Activated T-cell treated with anti-CD3 and anti-CD28 coated beads for 48 hours (primary cell): Measurements from ENCODE around the gene EFNB3.

Experiments used
- DNase-seq: peaks from one replicate; pipeline ENCODE4 v3.0.0-alpha.2; 2020; ENCODE audit warnings: low read depth

The EFNB3 gene

DNA sequence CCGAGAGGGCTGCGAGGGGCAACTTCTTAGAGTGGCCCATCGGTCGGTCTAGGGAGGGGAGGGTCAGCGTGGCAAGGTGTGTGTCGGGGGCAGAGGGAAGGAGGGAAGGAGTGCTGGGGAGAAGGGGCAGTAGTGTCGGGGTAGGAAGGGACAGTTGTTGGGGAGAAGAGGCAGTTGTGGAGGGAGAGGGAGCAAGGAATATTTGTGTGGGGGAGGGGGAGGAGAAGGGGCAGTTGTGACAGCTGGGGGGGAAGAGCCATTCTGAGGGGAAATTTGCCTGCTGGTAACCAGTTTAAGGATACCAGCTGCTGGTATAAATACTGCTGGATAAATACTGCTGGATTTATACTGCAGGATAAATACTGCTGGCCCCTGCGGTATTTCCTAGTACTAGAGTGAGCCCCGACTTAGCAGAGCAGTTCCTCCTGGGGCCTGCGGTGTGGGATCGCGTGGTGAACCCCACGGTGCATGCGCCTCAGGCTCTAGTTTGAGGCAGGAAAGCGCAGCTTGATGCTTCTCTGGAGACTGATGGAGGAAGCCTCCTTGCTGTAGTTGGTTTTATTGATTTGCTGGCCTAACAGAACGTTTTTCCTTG lies 12.9 kb downstream of the EFNB3 start:
- DNase-seq: no peak

DNA sequence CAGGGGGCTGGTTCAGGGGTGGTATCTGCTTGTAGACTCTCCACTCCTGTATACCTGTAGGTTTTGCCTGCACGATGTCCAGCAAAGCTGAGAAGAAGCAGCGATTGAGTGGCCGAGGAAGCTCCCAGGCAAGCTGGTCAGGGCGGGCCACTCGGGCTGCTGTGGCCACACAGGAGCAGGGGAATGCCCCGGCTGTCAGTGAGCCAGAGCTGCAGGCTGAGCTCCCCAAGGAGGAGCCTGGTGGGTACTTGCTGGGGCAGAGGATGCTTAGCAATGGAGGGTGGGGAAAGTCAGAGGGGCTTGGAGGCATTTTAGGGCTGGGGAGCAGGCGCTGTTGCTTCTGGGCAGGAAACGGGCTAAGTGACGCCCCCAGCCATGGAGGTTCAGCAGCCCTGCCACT lies 14.7 kb downstream of the EFNB3 start:
- no peak for DNase-seq

DNA sequence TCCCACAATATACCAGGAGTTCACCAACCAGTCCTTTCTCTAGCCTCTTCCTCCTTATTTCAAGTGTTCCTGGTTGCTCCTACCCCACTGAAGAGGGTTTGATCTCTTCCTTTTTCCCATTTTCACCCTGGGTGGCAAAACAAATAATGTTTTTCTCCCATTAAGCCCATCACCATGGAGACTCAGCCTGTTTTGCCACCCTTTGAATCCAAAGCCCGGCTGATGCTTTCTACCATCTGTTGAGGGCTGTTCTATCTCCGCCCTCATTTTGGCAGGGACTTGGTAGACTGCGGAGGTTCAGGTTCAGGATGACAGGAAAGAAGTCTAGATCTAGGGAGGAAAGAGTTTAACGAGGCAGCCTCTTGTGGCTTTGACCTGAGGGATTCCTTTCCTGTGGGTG lies 15.1 kb downstream of the EFNB3 start:
- DNase-seq: no peak

DNA sequence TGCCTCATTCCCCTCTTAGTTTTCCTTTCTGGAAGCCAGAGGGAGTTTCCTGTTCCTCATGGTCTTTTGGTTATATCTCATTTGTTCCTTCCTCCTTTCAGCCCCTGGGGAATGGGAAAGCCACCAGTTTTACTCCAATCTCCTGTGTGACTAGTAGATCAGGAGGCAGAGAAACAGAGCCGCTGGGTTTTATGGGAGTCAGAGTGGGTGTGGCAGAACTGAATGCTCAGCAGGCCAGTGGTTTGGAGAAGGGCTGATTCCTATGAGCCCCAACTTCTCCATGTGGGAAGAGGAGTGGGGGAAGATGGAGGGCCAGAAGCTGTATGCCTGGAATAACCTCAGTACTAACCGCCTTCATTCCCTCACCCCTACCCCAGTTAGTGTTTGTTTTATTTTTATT lies 16.6 kb downstream of the EFNB3 start:
- no peak for DNase-seq

DNA sequence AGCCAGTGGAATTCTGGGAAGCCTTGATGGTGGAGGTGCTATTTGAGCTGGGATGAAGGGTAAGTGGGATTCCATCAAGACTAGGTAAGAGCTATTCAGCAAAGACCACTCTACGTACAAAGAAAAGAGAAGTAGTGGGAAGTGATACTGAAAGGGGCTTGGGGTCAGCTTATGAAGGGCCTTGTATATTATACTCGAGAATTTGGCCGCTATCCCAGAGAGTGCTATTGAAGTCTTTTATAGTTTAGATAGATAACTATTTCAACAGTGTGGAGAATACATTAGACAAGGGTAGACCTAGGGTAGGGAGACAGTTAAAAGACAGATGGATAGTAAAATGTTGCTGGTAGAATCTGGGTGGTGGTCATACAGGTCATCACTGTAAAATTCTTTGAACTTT lies 22.9 kb downstream of the EFNB3 start:
- no peak for DNase-seq

DNA sequence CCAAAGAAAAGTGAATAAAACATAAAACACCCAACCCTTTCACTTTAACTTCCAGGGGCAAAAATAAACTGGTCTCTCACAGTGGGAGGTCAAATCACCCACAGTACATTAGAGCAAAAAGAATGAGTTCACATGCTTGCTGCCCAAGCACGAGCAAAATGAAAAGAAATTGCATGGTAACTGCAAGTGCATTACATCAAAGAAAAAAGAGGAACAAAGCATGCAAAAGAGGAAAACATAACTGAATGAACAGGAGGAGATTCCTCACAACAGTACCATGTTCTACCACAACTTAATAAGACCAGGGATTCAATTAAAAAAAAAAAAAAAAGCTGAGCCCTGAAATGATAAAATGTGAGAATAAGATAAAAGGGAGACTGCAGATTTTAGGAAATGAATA lies 24.8 kb downstream of the EFNB3 start:
- DNase-seq: no peak

DNA sequence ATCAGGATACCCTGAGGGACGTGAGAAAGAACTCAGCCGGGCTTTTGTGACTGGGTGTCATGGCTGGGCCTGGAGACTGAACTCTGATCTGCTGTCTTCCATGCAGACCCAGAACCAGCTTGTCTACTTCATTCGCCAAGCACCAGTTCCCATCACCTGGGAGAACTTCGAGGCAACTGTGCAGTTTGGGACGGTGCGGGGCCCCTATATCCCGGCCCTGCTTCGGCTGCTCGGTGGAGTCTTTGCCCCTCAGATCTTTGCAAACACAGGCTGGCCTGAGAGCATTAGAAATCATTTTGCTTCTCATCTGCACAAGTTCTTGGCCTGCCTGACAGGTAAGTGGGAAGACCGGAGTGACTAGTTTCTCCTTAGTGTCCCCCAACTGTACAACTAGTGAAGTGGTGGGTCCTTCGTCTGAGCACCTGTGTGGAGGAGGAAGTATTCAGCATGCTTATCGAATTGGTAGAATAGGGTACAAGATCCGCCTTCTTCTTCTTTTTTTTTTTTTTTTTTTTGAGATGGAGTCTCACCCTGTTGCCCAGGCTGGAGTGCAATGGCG lies 28.1 kb downstream of the EFNB3 start:
- DNase-seq: no peak

DNA sequence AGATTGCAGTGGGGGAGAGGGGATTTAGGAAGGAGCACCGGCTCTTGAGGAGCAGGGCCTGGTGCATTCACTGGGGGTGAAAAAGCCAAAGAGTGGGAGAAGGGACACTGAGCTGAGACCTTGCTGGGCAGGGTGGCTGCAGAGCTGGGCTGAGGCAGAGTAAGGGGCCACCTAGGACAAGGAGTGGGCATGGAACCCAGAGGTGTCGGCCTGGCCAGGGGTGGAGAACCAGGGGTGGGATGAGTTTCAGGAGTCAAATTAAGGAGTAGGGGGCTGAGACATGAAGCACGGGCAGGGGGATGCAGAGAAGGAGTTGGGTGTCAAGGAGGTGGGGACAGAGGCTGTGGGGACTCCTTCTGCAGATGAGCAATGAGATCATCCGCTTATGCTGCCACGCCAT lies 32.6 kb downstream of the EFNB3 start:
- no peak for DNase-seq

DNA sequence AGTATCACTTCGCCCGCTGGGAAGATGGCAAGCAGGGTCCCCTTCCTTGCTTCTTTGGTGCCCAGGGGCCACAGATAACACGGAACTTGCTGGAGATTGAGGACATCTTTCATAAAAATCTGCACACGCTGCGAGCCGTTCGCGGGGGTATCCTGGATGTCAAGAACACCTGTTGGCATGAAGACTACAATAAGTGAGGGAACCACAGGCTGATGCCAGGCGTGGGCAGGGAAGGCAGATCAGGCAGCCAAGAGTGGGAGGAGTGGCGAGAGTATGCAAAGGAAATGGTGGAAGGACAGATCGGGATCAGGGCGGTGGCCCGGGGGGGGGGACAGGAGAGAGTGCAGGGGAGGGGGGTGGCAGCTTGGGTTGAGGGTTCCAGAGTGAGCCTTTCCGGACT lies 34.7 kb downstream of the EFNB3 start:
- no peak for DNase-seq

DNA sequence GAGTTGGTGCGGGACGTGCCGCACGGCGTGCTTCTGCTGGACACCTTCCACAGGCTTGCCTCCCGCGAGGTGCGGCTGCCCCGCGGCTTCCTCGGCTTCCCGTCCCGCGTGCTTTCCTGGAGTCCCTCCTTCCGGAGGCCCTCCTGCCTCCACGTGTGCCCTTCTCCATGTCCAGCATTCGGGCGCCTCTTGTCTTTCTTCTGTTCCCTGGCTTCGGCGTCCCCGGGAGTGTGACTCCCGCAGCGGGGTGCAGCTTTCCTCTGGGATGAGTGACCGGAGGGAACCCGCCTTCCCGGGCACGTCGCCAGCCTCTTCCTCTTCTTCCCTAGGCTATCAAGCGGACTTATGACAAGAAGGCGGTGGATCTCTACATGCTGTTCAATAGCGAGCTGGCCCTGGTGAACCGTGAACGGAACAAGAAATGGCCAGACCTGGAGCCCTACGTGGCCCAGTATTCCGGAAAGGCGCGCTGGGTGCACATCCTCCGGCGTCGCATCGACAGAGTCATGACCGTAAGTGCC lies 35.5 kb downstream of the EFNB3 start:
- no peak for DNase-seq

DNA sequence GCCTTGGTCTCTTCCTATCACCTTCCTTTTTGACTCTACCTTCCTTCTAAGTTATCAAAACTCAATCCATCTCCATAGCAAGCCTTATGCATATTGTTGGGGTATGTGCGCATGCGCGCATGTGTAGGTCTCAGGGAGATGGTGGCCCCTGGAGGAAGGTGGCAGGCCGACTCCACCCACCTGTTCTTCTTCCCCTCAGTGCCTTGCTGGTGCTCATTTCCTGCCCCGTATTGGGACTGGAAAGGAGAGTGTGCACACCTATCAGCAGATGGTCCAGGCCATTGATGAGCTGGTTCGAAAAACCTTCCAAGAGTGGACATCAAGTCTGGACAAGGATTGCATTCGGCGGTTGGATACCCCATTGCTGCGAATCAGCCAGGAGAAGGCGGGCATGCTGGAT lies 37.7 kb downstream of the EFNB3 start:
- DNase-seq: no peak

DNA sequence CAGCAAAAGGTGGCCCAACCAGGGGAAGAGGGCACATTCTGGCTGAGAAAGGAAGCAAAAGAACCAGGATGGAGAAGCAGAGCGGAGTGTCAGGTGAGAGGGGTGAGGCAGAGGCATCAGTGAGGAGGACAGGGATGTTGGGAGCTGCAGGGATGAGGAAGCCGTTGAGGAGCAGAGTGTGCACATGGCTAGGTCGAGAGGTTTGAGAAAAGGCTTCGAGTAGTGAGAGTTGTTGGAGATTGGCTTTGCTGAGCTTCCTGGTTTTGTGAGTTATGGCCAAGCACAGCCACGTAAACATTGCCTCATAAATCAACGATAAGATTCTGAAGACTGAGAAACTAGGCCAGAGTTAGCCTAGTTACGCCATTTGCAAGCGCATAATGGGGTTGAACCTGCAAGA lies 39.4 kb downstream of the EFNB3 start:
- DNase-seq: no peak

DNA sequence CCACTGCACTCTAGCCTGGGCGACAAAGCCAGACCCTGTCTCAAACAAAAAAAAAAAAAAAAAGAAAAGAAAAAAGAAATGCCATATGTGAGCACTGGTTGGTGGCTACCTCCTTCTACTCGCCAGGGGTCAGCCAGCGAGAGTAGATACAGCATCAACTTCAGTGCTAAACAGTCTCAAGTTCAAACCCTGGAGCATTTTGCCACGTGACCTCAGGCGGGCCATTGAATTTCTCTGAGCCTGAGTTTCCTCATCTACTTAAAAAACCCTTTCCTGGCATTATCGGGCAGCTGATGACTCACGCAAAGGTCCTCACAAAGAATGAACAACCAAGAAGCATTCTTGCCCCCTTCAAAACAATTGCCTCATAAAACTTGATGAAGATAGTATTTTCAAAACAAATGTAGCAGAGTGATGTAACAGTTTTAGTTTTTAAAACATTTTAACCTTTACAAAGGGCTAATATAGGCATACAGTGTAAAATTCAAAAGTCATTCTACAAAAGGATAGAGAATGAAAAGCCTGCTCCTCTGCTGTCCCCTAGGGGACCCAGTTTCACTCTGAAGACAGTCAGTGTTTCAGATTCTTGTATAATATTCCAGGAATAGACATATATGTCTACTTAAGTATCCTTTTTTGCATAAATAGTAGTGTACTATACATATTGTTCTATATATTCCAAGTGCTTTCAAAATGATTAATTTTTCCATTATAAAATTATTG lies 40.9 kb downstream of the EFNB3 start:
- no peak for DNase-seq

DNA sequence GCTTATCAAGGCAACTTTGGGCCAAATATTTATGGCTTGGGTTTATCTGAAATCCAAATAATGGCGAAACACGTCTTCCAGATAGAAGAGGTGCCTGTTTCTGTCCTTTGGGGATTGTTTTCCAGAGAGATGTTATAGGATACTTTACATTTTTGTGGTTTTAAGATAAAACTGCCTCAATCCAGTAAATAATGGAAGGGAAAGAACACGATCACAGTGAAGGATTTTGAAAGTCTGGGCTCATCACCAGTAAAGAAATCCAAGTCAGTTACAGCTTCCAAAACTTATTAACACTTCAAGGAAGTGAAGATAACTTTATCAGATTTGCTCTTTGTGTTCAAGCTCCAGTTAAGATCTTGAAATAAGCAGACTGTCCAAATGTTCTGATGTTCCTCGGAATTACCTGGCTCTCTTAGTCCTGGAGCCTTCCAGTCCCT lies 42.7 kb downstream of the EFNB3 start:
- DNase-seq: no peak

DNA sequence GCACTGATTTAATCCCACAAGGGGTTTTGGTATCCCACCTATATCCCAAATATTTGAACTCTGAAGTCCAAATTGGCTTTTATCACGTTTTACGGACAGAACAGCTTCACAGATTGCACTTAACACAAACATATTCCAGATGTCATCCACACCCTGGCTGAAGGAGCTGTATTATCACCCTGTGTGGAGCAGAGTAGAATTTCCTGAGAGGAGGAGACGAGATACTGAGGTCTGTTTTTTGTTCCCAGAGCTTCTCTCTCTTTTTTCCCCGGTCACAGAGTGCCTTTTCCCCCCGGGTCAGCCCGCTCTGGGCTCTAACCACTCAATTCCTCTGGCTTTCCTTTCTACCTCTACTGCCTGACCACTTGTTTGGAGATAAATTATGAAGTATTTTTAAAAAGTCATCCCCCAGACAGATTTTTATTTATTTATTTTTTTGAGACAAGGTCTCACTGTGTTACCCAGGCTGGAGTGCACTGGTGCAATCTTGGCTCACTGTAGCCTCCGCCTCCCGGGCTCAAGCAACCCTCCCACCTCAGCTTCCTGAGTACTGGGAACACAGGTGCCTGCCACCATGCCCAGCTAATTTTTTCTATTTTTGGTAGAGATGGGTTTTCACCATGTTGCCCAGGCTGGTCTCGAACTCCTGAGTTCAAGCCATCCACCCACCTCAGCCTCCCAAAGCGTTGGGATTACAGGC lies 43.2 kb downstream of the EFNB3 start:
- DNase-seq: no peak

DNA sequence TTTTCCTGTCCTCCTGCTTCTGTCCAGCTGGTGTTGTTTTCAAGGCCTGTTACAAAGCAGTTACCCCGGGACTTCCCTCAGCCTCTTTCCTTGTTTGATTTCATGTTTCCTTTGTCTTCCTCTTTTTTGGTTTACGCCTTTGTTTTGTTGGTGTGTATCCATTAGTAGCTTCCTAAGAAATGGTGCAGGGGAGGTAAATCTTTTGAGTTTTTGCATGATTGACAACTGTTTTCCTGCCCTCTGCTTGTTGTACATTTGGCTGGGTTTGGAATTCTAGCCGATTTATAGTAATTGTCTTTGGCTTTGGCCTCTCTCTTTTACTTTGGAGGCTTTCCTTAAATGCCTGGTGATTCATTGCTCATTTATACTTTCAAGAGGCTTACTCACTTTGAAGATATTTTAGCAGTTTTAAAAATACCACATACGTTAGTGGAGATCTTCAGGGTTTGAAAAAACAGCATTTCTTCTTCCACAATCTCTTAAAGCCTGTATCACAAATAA lies 45.4 kb downstream of the EFNB3 start:
- no peak for DNase-seq

DNA sequence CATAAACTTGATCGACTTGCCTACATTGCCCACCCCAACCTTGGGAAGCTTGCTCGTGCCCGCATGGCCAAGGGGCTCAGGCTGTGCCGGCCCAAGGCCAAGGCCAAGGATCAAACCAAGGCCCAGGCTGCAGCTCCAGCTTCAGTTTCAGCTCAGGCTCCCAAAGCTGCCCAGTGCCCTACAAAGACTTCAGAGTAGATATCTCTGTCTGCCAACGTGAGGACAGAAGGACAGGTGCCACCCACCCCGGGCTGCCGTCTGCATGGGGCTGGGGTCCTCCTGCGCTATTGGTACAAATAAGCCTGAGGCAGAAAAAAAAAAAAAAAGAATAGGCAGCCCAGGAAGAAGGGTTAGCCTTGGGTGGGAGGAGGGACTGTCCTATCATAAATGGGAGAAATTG lies 49.7 kb downstream of the EFNB3 start:
- DNase-seq: no peak

DNA sequence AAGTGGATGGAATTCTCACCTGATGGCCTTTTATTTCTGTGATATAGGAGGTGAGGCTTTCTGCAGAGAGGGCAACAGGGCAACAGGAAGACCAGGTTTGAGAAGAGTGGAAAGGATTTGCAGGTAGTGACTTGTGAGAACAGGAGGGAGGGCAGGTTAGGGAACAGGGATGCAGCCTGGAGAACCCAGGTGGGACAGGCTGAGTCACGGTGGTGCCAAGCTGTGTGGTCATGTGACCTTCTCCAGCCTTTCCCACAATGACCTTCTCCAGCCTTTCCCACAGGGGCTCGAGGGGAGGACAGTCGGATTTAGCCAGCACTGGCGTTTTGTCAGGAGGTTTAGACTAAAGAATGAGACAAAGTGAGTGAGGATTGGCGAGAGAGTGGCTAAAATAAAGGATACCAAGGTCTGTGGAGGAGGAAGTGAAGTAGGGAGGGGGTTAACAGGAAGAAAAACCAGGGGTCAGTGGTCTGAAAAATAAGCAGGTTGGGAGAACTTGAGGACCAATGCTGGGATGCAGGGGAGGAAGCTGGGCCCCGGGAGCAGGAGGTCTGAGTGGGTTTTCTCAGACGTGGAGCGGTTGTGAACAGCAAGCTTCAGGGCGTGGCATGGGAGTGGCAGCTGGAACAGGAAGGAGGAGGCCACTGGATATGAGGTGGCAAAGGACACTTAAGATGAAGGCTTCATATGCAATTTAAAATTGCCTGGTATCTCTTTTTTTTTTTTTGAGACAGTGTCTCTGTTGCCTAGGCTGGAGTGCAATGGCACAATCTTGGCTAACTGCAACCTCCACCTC lies 50.3 kb downstream of the EFNB3 start:
- DNase-seq: no peak

DNA sequence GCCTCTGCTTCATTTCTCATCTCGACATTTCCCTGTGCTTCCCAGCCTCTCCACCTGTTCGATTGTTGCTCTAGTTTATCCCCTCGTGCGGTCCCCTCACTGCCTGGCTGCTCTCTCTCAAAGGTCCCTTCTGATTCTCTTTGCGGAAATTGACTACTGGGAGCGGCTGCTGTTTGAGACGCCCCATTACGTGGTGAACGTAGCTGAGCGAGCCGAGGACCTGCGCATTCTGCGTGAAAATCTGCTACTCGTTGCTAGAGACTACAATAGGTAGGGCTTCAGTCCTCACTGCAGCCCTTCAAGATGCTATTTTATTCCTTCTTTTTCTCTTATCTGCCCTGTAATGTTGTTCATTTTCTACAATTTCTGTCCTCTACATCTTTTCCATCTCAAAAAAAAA lies 52.0 kb downstream of the EFNB3 start:
- no peak for DNase-seq
